Inflammatory macrophage treated with lipopolysaccharide for 1 hour (primary cell): ENCODE measurements around the gene CDH4.
"Not testable (repeated sequence)": the region's sequence is repeated elsewhere in the genome, so short reads cannot be mapped to it uniquely, and the experiment has no call there.

Experiments used
- DNase-seq, 2 donors: peaks; one replicate each; pipeline ENCODE4 v3.0.0-alpha.2; 2020 to 2022

The CDH4 gene

GRCh38 chr20:61442718-61443117 lies 190.7 kb downstream of the CDH4 start:
- DNase-seq: no peak

GRCh38 chr20:61443443-61444126 lies 191.5 kb downstream of the CDH4 start:
- DNase-seq: no peak

- DNase-seq: no peak
These were observed 192.6 kb downstream of the CDH4 start for GRCh38 chr20:61444637-61445036.

- no peak for DNase-seq
These were observed 193.1 kb downstream of the CDH4 start for GRCh38 chr20:61445138-61445537.

- no peak for DNase-seq
These were observed 193.7 kb downstream of the CDH4 start for GRCh38 chr20:61445741-61446140.

- DNase-seq: no peak
These were observed 195.9 kb downstream of the CDH4 start for GRCh38 chr20:61447952-61448351.

- no peak for DNase-seq
These were observed 196.3 kb downstream of the CDH4 start for GRCh38 chr20:61448386-61448785.

- DNase-seq: no peak
These were observed 197.1 kb downstream of the CDH4 start for GRCh38 chr20:61449057-61449609.

- no peak for DNase-seq
These were observed 197.9 kb downstream of the CDH4 start for GRCh38 chr20:61449916-61450315.

GRCh38 chr20:61450549-61450948 lies 198.5 kb downstream of the CDH4 start:
- DNase-seq: no peak

GRCh38 chr20:61451009-61451408 lies 198.9 kb downstream of the CDH4 start:
- no peak for DNase-seq

- no peak for DNase-seq
These were observed 199.9 kb downstream of the CDH4 start for GRCh38 chr20:61451953-61452352.

GRCh38 chr20:61453219-61453618 lies 201.2 kb downstream of the CDH4 start:
- no peak for DNase-seq

- DNase-seq: not testable (repeated sequence)
These were observed 201.6 kb downstream of the CDH4 start for GRCh38 chr20:61453623-61454022.

- DNase-seq: no peak
These were observed 202.0 kb downstream of the CDH4 start for GRCh38 chr20:61454053-61454452.

GRCh38 chr20:61455508-61456215 lies 203.6 kb downstream of the CDH4 start:
- no peak for DNase-seq

- DNase-seq: no peak
These were observed 205.7 kb downstream of the CDH4 start for GRCh38 chr20:61457725-61458124.

GRCh38 chr20:61458146-61458746 lies 206.2 kb downstream of the CDH4 start:
- DNase-seq: no peak

GRCh38 chr20:61459266-61459665 lies 207.2 kb downstream of the CDH4 start:
- DNase-seq: no peak

- no peak for DNase-seq
These were observed 207.6 kb downstream of the CDH4 start for GRCh38 chr20:61459705-61460104.

- DNase-seq: no peak
These were observed 208.4 kb downstream of the CDH4 start for GRCh38 chr20:61460261-61461052.

GRCh38 chr20:61461461-61461860 lies 209.4 kb downstream of the CDH4 start:
- no peak for DNase-seq
